Measurements from ENCODE around the gene PARD3B. TPM values are rescaled to one million over a fixed set of nuclear protein-coding genes. Genes with fewer than 3 reads are reported as not detected.

The PARD3B gene
- total and polyA plus RNA-seq, 2 of the 4 experiments (the other 2 are of a cell fraction), result 3.3 to 15.6 TPM

GRCh38 chr2:205284334-205284733, 739.1 kb downstream of the PARD3B start:
- no TSS peak for BruUV-seq (replicated peaks)
- no peak overlapping the region for H2BK15ac ChIP-seq (ENCODE audit: low read depth, low read length)
- TF ChIP-seq CHD1 (IDR thresholded peaks at IDR 0.05; ENCODE audit: low read depth, low read length) (no peak), RCOR1 (IDR thresholded peaks at IDR 0.05; ENCODE audit: insufficient replicate concordance, low read length) (no peak), MXI1 (IDR thresholded peaks at IDR 0.05; ENCODE audit: borderline replicate concordance, low read depth, low read length) (no peak), BHLHE40 (IDR thresholded peaks at IDR 0.05; ENCODE audit: low read depth, low read length) (no peak), POLR2A (IDR thresholded peaks at IDR 0.05; ENCODE audit: low read depth, low read length) (no peak), SMC3 (IDR thresholded peaks at IDR 0.05; ENCODE audit: low read depth, low read length) (no peak), MAFK (IDR thresholded peaks at IDR 0.05; ENCODE audit: low read depth, low read length) (no peak), RAD21 (IDR thresholded peaks at IDR 0.05; ENCODE audit: low read length) (no peak), FOS (IDR thresholded peaks at IDR 0.05; ENCODE audit: low read depth, low read length) (no peak), USF2 (IDR thresholded peaks at IDR 0.05; ENCODE audit: low read depth, low read length) (no peak), CTCF (conservative IDR thresholded peaks at IDR 0.05; ENCODE audit: low read depth, low read length) (no peak), CEBPB (IDR thresholded peaks at IDR 0.05; ENCODE audit: low read depth, low read length) (no peak), MAZ (IDR thresholded peaks at IDR 0.05; ENCODE audit: borderline replicate concordance, low read depth, low read length) (no peak), NFE2L2 (IDR thresholded peaks at IDR 0.05; ENCODE audit: low read depth, low read length) (no peak), ELK1 (IDR thresholded peaks at IDR 0.05; ENCODE audit: borderline replicate concordance, low read depth, low read length) (no peak), RFX5 (IDR thresholded peaks at IDR 0.05; ENCODE audit: low read depth, low read length) (no peak)
- no peak overlapping the region for H3K56ac ChIP-seq (ENCODE audit: extremely low read depth, insufficient read depth, low read length)
- no peak for DNase-seq
- H4K91ac ChIP-seq (ENCODE audit: insufficient read depth, low read depth, low read length), result no peak overlapping the region
- no peak overlapping the region for H3K18ac ChIP-seq (ENCODE audit: low read depth, low read length)
- intact Hi-C loops (cut with micrococcal nuclease) (no loop called here), dilution Hi-C loops (cut with HindIII; ENCODE audit: low sequenced_read_pairs, unreplicated experiment) (no loop called here), in situ Hi-C loops (cut with MboI; ENCODE audit: low sequenced_read_pairs) (no loop called here)
- H3K9me1 ChIP-seq (ENCODE audit: insufficient read depth, low read length), result no peaks in the 10 kb centered on the region
- no peak overlapping the region for H3K4ac ChIP-seq (ENCODE audit: low read depth, low read length)
- H3K4me3 ChIP-seq (ENCODE audit: insufficient read depth, low read depth, low read length), result no peak overlapping the region
- no peak overlapping the region for H3K14ac ChIP-seq (replicated peaks; ENCODE audit: low read depth, low read length)
- H3K4me1 ChIP-seq (ENCODE audit: control insufficient read depth, insufficient read depth, low read length), result no peaks in the 10 kb centered on the region
- no peak overlapping the region for H3K23ac ChIP-seq (ENCODE audit: low read depth, low read length)
- H3K27me3 ChIP-seq (ENCODE audit: control insufficient read depth, insufficient read depth, low read length), result no peaks in the 10 kb centered on the region
- no peak overlapping the region for H2AK5ac ChIP-seq (ENCODE audit: low read depth, low read length)
- H4K5ac ChIP-seq (ENCODE audit: low read depth, low read length), result no peak overlapping the region
- no peaks in the 10 kb centered on the region for H3K36me3 ChIP-seq (ENCODE audit: control insufficient read depth, insufficient read depth, low read length)
- no peak overlapping the region for H3K9ac ChIP-seq (ENCODE audit: low read depth, low read length)
- no peaks in the 10 kb centered on the region for H3K9me3 ChIP-seq (ENCODE audit: control insufficient read depth, insufficient read depth, low read length)
- no peaks in the 10 kb centered on the region for H4K20me1 ChIP-seq (ENCODE audit: insufficient read depth, low read length)
- H3K4me2 ChIP-seq (ENCODE audit: low read depth, low read length), result no peak overlapping the region
- no CpG with 5 or more reads among the region's 1 CpG for WGBS, 2 experiments (ENCODE audit: extremely low coverage in 2 of 2, insufficient read length in 1 of 2)
- H2BK20ac ChIP-seq (ENCODE audit: low read depth, low read length), result no peak overlapping the region
- no peak overlapping the region for H3K27ac ChIP-seq (ENCODE audit: insufficient read depth, low read length)
- no peak overlapping the region for H2BK120ac ChIP-seq (ENCODE audit: low read depth, low read length)
- no peak overlapping the region for H2AK9ac ChIP-seq (replicated peaks; ENCODE audit: low read depth, low read length, poor library complexity)
- CTCF ChIA-PET, result no interaction called here
- H2BK5ac ChIP-seq (ENCODE audit: low read depth, low read length, poor library complexity, severe bottlenecking), result no peak overlapping the region
- no peak overlapping the region for H4K8ac ChIP-seq (ENCODE audit: low read depth in 2 of 2, low read length in 2 of 2)
- POLR2A ChIA-PET (ENCODE audit: unreplicated experiment), result no interaction called here
- no peaks in the 10 kb centered on the region for H3K79me1 ChIP-seq (ENCODE audit: low read depth in 1 of 2, low read length in 2 of 2)
- ATAC-seq (ENCODE audit: low read depth), result no peak
- H2AFZ ChIP-seq (replicated peaks; ENCODE audit: low read length, poor library complexity), result no peak overlapping the region
